BE2C (cell line): ENCODE data around the gene ZNF493.

ENCODE experiments used
- DNase-seq: peaks from one replicate; pipeline ENCODE4 v3.0.0-alpha.2; 2020
- H3K27me3 ChIP-seq: fragments of 250-450 bp; sonication (Bioruptor Pico); 2 replicates; pipeline ENCODE4 v1.5.1; 2020; ENCODE audit warnings: mild to moderate bottlenecking
- H3K36me3 ChIP-seq: fragments of 250-450 bp; sonication (Bioruptor Pico); 2 replicates; pipeline ENCODE4 v1.5.1; 2020; ENCODE audit warnings: mild to moderate bottlenecking
- H3K4me1 ChIP-seq: fragments of 250-450 bp; sonication (Bioruptor Pico); 2 replicates; pipeline ENCODE4 v1.5.1; 2020
- H3K4me3 ChIP-seq: 2 replicates; pipeline ENCODE4 v1.5.1; 2011; ENCODE audit warnings: low read depth, low read length
- H3K9me3 ChIP-seq: fragments of 250-450 bp; sonication (Bioruptor Pico); 2 replicates; pipeline ENCODE4 v1.5.1; 2020
- CTCF ChIP-seq: IDR thresholded peaks from 2 replicates; pipeline ENCODE4 v1.5.1; 2012; ENCODE audit warnings: mild to moderate bottlenecking, low read depth, low read length

The ZNF493 gene

GRCh38 chr19:21423057-21424041 lies 26.4 kb downstream of the ZNF493 start:
- no peaks in the 10 kb centered on the region for H3K4me1 ChIP-seq
- TF ChIP-seq CTCF: no peak
- no peaks in the 10 kb centered on the region for H3K27me3 ChIP-seq
- H3K9me3 ChIP-seq: no peaks in the 10 kb centered on the region
- no peaks in the 10 kb centered on the region for H3K36me3 ChIP-seq
- DNase-seq: no peak
- H3K4me3 ChIP-seq: no peak overlapping the region

GRCh38 chr19:21430675-21431074 lies 33.7 kb downstream of the ZNF493 start:
- DNase-seq: no peak
- no peaks in the 10 kb centered on the region for H3K27me3 ChIP-seq
- H3K36me3 ChIP-seq: no peaks in the 10 kb centered on the region
- no peaks in the 10 kb centered on the region for H3K9me3 ChIP-seq
- H3K4me3 ChIP-seq: no peak overlapping the region
- H3K4me1 ChIP-seq: no peaks in the 10 kb centered on the region
- TF ChIP-seq CTCF: no peak

GRCh38 chr19:21432590-21432989 lies 35.7 kb downstream of the ZNF493 start:
- H3K36me3 ChIP-seq: no peaks in the 10 kb centered on the region
- DNase-seq: no peak
- no peaks in the 10 kb centered on the region for H3K4me1 ChIP-seq
- H3K27me3 ChIP-seq: no peaks in the 10 kb centered on the region
- TF ChIP-seq CTCF: no peak
- H3K9me3 ChIP-seq: no peaks in the 10 kb centered on the region
- no peak overlapping the region for H3K4me3 ChIP-seq

GRCh38 chr19:21434516-21434915 lies 37.6 kb downstream of the ZNF493 start:
- no peak for DNase-seq
- Histone ChIP-seq H3K27me3 (no peaks in the 10 kb centered on the region), H3K9me3 (no peaks in the 10 kb centered on the region), H3K36me3 (no peaks in the 10 kb centered on the region), H3K4me3 (no peak overlapping the region; the same call in 1 of the 2 replicates), H3K4me1 (no peaks in the 10 kb centered on the region)
- TF ChIP-seq CTCF: no peak

GRCh38 chr19:21434967-21435544 lies 38.1 kb downstream of the ZNF493 start:
- no peak for TF ChIP-seq CTCF
- no peak for DNase-seq
- Histone ChIP-seq H3K9me3 (no peaks in the 10 kb centered on the region), H3K4me3 (no peak overlapping the region; the same call in 1 of the 2 replicates), H3K27me3 (no peaks in the 10 kb centered on the region), H3K4me1 (no peaks in the 10 kb centered on the region), H3K36me3 (no peaks in the 10 kb centered on the region)
